Neural crest cell (in vitro differentiated cells): ENCODE data around the gene PPIP5K2. TPM values are rescaled to one million over a fixed set of nuclear protein-coding genes. Genes with fewer than 3 reads are reported as not detected.

Source experiments
- DNase-seq: peaks from one replicate; pipeline ENCODE4 v3.0.0; 2021; ENCODE audit warnings: low read depth, mixed read lengths, low spot score
- H3K27ac Mint-ChIP-seq: one replicate; pipeline ENCODE4 v1.8.0; 2021; ENCODE audit warnings: mild to moderate bottlenecking, mixed read lengths; ENCODE audit not compliant: unreplicated experiment
- H3K27me3 Mint-ChIP-seq: 2 replicates; pipeline ENCODE4 v1.8.0; 2021; ENCODE audit warnings: low read depth, mild to moderate bottlenecking, mixed read lengths
- H3K36me3 Mint-ChIP-seq: 2 replicates; pipeline ENCODE4 v1.8.0; 2021; ENCODE audit warnings: low read depth, mild to moderate bottlenecking, mixed read lengths
- H3K4me1 Mint-ChIP-seq: 2 replicates; pipeline ENCODE4 v1.8.0; 2021; ENCODE audit warnings: mixed read lengths
- H3K4me3 Mint-ChIP-seq: one replicate; pipeline ENCODE4 v1.8.0; 2021; ENCODE audit warnings: mild to moderate bottlenecking, mixed read lengths
- H3K9me3 Mint-ChIP-seq: 2 replicates; pipeline ENCODE4 v1.8.0; 2021; ENCODE audit warnings: mixed read lengths
- total RNA-seq: library from RNA; stranded (reverse); gene quantifications from 2 replicates; pipeline ENCODE4 v1.2.1, GENCODE V29; 2021
- TF ChIP-seq, protein P1 (sequence below): fragments of 200-600 bp; sonication (generic); conservative IDR thresholded peaks from 2 replicates; pipeline ENCODE4 v1.5.0; 2021; ENCODE audit warnings: antibody characterized with exemption, mild to moderate bottlenecking

Gene PPIP5K2
- total RNA-seq, 1 donor from 2014 or later: 72.9 TPM

DNA sequence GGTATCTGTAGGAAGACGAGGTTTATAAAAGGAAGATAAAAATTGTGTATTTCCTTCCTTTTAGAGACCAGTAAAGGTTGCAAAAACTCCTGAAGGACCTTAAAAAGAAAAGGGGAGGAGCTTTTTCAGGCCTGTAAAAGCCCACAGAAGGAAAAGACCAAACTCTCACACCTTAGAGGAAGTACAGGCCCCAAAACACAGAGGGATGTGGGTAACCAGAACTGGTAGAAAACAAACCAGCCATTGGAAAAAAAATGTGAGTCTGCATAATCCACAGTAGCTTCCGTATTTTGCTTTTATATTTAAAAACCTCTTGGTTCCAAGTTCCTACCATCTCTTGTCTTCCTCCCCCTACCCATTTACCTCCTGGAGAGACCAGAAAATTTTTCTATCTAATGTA, 8.6 kb upstream of the PPIP5K2 start:
- no peak for DNase-seq
- no peak overlapping the region for H3K27ac Mint-ChIP-seq
- no peaks in the 10 kb centered on the region for H3K4me1 Mint-ChIP-seq
- no peak overlapping the region for H3K4me3 Mint-ChIP-seq
- H3K36me3 Mint-ChIP-seq: peaks cover 3% of the 10 kb centered on the region
- H3K9me3 Mint-ChIP-seq: peaks cover 2% of the 10 kb centered on the region
- no peaks in the 10 kb centered on the region for H3K27me3 Mint-ChIP-seq
- TF ChIP-seq, protein P1, sequence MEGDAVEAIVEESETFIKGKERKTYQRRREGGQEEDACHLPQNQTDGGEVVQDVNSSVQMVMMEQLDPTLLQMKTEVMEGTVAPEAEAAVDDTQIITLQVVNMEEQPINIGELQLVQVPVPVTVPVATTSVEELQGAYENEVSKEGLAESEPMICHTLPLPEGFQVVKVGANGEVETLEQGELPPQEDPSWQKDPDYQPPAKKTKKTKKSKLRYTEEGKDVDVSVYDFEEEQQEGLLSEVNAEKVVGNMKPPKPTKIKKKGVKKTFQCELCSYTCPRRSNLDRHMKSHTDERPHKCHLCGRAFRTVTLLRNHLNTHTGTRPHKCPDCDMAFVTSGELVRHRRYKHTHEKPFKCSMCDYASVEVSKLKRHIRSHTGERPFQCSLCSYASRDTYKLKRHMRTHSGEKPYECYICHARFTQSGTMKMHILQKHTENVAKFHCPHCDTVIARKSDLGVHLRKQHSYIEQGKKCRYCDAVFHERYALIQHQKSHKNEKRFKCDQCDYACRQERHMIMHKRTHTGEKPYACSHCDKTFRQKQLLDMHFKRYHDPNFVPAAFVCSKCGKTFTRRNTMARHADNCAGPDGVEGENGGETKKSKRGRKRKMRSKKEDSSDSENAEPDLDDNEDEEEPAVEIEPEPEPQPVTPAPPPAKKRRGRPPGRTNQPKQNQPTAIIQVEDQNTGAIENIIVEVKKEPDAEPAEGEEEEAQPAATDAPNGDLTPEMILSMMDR: no peak

GRCh38 chr5:103112910-103113309, 7.2 kb upstream of the PPIP5K2 start:
- Mint-ChIP-seq H3K9me3 (peaks cover 2% of the 10 kb centered on the region), H3K4me3 (no peak overlapping the region), H3K27ac (no peak overlapping the region), H3K4me1 (no peaks in the 10 kb centered on the region), H3K36me3 (peaks cover 3% of the 10 kb centered on the region), H3K27me3 (no peaks in the 10 kb centered on the region)
- DNase-seq: no peak
- TF ChIP-seq, protein P1: no peak

GRCh38 chr5:103114440-103114839, 5.7 kb upstream of the PPIP5K2 start:
- Mint-ChIP-seq H3K27ac (no peak overlapping the region), H3K4me3 (no peak overlapping the region), H3K9me3 (peaks cover 2% of the 10 kb centered on the region), H3K27me3 (no peaks in the 10 kb centered on the region), H3K4me1 (peaks cover 11% of the 10 kb centered on the region), H3K36me3 (peaks cover 3% of the 10 kb centered on the region)
- no peak for DNase-seq
- TF ChIP-seq, protein P1: no peak

DNA sequence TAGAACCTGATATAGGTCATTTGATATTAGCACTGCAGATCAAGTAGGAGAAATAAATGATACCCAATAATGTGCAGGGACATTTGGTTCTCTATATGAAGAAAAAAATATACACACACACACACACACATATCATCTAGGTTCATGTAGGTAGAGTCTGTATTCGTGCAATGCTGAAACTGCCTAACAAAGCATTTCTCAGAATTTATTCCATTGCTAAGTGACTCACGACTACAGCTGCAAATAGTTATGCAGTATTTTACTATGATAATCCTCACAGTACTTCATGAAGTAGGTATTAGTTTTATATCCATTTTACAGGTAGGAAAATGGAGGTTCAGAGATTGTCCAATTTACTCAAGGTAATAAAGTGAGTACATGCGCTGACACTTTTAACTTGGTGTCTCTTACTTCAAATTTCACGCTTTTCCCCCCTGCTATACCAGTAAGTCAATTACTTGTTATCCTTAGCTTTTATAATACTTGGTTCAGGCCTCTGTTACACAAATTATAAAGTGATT, 2.6 kb upstream of the PPIP5K2 start:
- H3K27me3 Mint-ChIP-seq: no peaks in the 10 kb centered on the region
- no peak overlapping the region for H3K27ac Mint-ChIP-seq
- peaks cover 28% of the 10 kb centered on the region for H3K4me1 Mint-ChIP-seq
- no peaks in the 10 kb centered on the region for H3K9me3 Mint-ChIP-seq
- no peak overlapping the region for H3K4me3 Mint-ChIP-seq
- DNase-seq: no peak
- H3K36me3 Mint-ChIP-seq: no peaks in the 10 kb centered on the region
- TF ChIP-seq, protein P1: no peak

- Mint-ChIP-seq H3K9me3 (no peaks in the 10 kb centered on the region), H3K36me3 (no peaks in the 10 kb centered on the region), H3K4me3 (peak overlapping the region; percentile 91), H3K4me1 (peaks cover 31% of the 10 kb centered on the region), H3K27me3 (no peaks in the 10 kb centered on the region), H3K27ac (peak overlapping the region; percentile 98)
- TF ChIP-seq, protein P1: no peak
- no peak for DNase-seq
Observed at GRCh38 chr5:103119070-103119764, 884 bp upstream of the PPIP5K2 start.
